Transverse colon (tissue), 4 donors: ENCODE results near the gene SRPK2. TPM values are rescaled to one million over a fixed set of nuclear protein-coding genes. Genes with fewer than 3 reads are reported as not detected.

Experiments
- DNase-seq: peaks from one replicate; pipeline ENCODE4 v3.0.0-alpha.2; 2019
- H3K27ac ChIP-seq, 4 donors: fragments of 200-600 bp; sonication (generic); 2 replicates each; pipeline ENCODE4 v1.5.1; 2016 to 2018; ENCODE audit warnings: inconsistent platforms in 4 of 4
- H3K27me3 ChIP-seq: fragments of 200-600 bp; sonication (generic); 2 replicates; pipeline ENCODE4 v1.5.1; 2017; ENCODE audit warnings: inconsistent platforms
- H3K36me3 ChIP-seq, 4 donors: fragments of 200-600 bp; sonication (generic); 2 replicates each; pipeline ENCODE4 v1.5.1; 2017 to 2019; ENCODE audit warnings: inconsistent platforms in 4 of 4
- H3K4me1 ChIP-seq, 4 donors: fragments of 200-600 bp; sonication (generic); 2 replicates each; pipeline ENCODE4 v1.5.1; 2017 to 2020; ENCODE audit warnings: inconsistent platforms in 4 of 4
- H3K4me3 ChIP-seq, 4 donors: fragments of 200-600 bp; sonication (generic); 1 replicate in 1 of 4; 2 replicates in 3 of 4; pipeline versions ENCODE4 v1.5.1 to v1.6.1; 2017 to 2019; ENCODE audit warnings: inconsistent platforms in 4 of 4
- H3K9me3 ChIP-seq, 2 donors: fragments of 200-600 bp; sonication (generic); 2 replicates each; pipeline ENCODE4 v1.5.1; 2017 to 2019; ENCODE audit warnings: inconsistent platforms in 2 of 2
- EP300 ChIP-seq: sonication (generic); formaldehyde crosslinking; IDR thresholded peaks from one replicate; pipeline ENCODE4 v1.6.1; 2017; ENCODE audit warnings: antibody characterized with exemption, low read depth
- POLR2A ChIP-seq: fragments of 450-650 bp; IDR thresholded peaks from one replicate; pipeline ENCODE4 v1.6.1; 2016; ENCODE audit warnings: antibody characterized with exemption, mild to moderate bottlenecking, moderate library complexity
- POLR2AphosphoS5 ChIP-seq, 3 donors: sonication (generic); formaldehyde crosslinking; IDR thresholded peaks; one replicate each; pipeline ENCODE4 v1.6.1; 2016; ENCODE audit warnings: antibody characterized with exemption in 3 of 3
- WGBS, 2 donors: methylation state at CpG; one replicate each; pipeline ENCODE4 v1.1.5; 2018; ENCODE audit warnings: low coverage in 1 of 2; 5-methylcytosine and 5-hydroxymethylcytosine counted together
- in situ Hi-C, 4 donors: fragments of 200-750 bp; cut with MboI; loops; one replicate each; pipeline versions ENCODE4 v1.15.0 to v1.15.1; 2017; ENCODE audit warnings: low sequenced_read_pairs in 3 of 4, low pct_ligation_motif_present in 1 of 4, low pct_unique_long_range_greater_than_20kb in 1 of 4
- intact Hi-C: fragments of 100-400 bp; cut with DNase I; formaldehyde crosslinking; loops from one replicate; pipeline ENCODE4 v1.15.1; 2023; ENCODE audit warnings: low total_unique reads
- total RNA-seq, 4 donors: library from RNA; depleted of rRNA; stranded (reverse); fragments of >200 nt; gene quantifications; one replicate each; pipeline ENCODE4 v1.1.0, GENCODE V29; 2016
- TF ChIP-seq, protein P1 (sequence below), 5 experiments: fragments of 200-600 bp in 3 of 5; fragments of 450-650 bp in 2 of 5; sonication (generic) in 3 of 5; IDR thresholded peaks; 1 replicate in 2 of 5; 2 replicates in 3 of 5; pipeline ENCODE4 v1.5.1; 2016 to 2017; ENCODE audit warnings: antibody characterized with exemption in 5 of 5, inconsistent platforms in 3 of 5, mild to moderate bottlenecking in 2 of 5, moderate library complexity in 1 of 5

SRPK2 gene
- total RNA-seq, 4 donors from 2014 or later = 18.3 to 93.1 (median 43.8) TPM

DNA sequence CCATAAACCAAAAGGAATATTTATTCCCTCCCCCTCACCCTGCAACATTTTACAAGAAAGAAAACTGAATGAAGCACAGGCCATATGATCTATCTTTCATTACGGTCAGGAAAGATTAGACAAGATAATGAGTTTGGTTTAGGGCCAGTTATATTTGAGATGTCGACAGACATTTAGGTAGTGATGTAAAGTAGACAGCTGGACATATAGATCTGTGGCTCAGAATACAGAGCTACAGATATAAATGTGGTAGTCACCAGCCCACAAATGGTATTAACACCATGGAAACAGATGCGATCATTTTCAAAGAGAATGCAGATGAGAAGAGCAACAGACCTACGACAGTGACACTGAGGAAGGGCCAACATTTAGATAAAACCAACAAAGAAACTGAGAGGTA lies 142.5 kb downstream of the SRPK2 start:
- no peak for DNase-seq
- no peaks in the 10 kb centered on the region for H3K27me3 ChIP-seq
- no peaks in the 10 kb centered on the region for H3K9me3 ChIP-seq
- in situ Hi-C loops (no loop called here), intact Hi-C loops (no loop called here)
- H3K4me1 ChIP-seq = peaks cover 0 to 11% (median 4%) of the 10 kb centered on the region in 4 donors
- no peak overlapping the region for H3K27ac ChIP-seq
- H3K36me3 ChIP-seq = no peaks in the 10 kb centered on the region
- TF ChIP-seq, protein P1, sequence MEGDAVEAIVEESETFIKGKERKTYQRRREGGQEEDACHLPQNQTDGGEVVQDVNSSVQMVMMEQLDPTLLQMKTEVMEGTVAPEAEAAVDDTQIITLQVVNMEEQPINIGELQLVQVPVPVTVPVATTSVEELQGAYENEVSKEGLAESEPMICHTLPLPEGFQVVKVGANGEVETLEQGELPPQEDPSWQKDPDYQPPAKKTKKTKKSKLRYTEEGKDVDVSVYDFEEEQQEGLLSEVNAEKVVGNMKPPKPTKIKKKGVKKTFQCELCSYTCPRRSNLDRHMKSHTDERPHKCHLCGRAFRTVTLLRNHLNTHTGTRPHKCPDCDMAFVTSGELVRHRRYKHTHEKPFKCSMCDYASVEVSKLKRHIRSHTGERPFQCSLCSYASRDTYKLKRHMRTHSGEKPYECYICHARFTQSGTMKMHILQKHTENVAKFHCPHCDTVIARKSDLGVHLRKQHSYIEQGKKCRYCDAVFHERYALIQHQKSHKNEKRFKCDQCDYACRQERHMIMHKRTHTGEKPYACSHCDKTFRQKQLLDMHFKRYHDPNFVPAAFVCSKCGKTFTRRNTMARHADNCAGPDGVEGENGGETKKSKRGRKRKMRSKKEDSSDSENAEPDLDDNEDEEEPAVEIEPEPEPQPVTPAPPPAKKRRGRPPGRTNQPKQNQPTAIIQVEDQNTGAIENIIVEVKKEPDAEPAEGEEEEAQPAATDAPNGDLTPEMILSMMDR (IDR thresholded peaks at IDR 0.05) = no peak
- TF ChIP-seq EP300 (no peak), POLR2AphosphoS5 (IDR thresholded peaks at IDR 0.05) (no peak), POLR2A (no peak)
- 72 to 82% methylated on average over 4 of the region's 4 CpGs for WGBS, 2 donors
- no peak overlapping the region for H3K4me3 ChIP-seq

DNA sequence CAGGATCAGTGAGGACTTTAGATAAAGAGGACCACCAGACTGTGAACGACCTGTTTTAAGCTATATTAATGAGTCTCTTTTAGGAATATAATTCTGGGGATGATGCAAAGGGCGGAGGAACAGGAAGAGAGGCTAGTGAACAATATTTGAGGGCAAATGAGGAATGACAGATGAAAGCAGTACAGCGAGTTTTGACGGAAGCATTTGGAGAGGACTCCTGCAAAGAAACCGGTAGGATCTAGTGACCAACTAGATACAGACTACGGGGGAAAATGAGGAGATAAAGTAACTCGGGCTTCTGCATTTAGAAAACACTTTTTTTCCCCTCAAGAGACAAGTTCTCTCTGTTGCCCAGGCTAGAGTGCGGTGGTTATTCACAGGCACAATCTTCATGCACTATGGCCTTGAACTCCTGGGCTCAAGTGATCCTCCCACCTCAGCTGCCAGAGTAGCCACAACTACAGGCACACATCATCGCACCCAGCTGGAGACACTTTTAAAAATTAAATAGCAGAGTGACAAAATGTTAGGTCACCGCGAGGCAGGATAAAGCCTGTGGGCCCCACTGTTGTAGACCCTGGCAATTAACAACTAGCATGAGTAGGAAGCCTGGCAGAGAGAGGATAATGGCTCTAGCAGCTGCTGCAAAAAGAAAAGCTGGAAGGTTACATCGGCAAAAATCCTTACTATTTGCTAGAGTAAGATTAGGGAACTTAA lies 143.2 kb downstream of the SRPK2 start:
- in situ Hi-C loops = no loop called here
- intact Hi-C loops = no loop called here
- Histone ChIP-seq H3K9me3 (no peaks in the 10 kb centered on the region), H3K4me3 (no peak overlapping the region), H3K27me3 (no peaks in the 10 kb centered on the region), H3K27ac (no peak overlapping the region), H3K4me1 (peaks cover 0 to 10% (median 4%) of the 10 kb centered on the region in 4 donors), H3K36me3 (no peaks in the 10 kb centered on the region)
- WGBS, 2 donors = 75 to 78% methylated on average over 10 to 12 of the region's 12 CpGs
- DNase-seq = no peak
- TF ChIP-seq, protein P1 (IDR thresholded peaks at IDR 0.05) = no peak
- no peak for TF ChIP-seq POLR2A
- no peak for TF ChIP-seq EP300
- TF ChIP-seq POLR2AphosphoS5 (IDR thresholded peaks at IDR 0.05) = no peak

DNA sequence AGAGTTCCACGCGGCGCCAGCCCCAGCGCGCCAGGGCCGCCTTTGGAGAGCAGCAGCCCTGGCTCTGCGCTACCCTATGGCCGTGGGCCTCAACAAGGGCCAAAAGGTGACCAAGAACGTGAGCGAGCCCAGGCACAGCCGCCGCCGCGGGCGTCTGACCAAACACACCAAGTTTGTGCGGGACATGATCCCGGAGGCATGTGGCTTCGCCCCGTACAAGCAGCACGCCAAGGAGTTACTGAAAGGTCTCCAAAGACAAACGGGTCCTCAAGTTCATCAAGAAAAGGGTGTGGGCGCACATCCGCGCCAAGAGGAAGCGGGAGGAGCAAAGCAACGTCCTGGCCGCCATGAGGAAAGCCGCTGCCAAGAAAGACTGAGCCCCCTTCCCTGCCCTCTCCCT lies 144.1 kb downstream of the SRPK2 start:
- Histone ChIP-seq H3K9me3 (no peaks in the 10 kb centered on the region), H3K4me1 (peaks cover 0 to 10% (median 4%) of the 10 kb centered on the region in 4 donors), H3K4me3 (no peak overlapping the region), H3K36me3 (no peaks in the 10 kb centered on the region), H3K27ac (no peak overlapping the region), H3K27me3 (no peaks in the 10 kb centered on the region)
- in situ Hi-C loops = no loop called here
- TF ChIP-seq, protein P1 (IDR thresholded peaks at IDR 0.05) = no peak
- TF ChIP-seq POLR2AphosphoS5 (IDR thresholded peaks at IDR 0.05) = no peak
- no peak for TF ChIP-seq EP300
- WGBS, 2 donors = 83 to 98% methylated on average over 9 to 28 of the region's 28 CpGs
- intact Hi-C loops = no loop called here
- DNase-seq = no peak

DNA sequence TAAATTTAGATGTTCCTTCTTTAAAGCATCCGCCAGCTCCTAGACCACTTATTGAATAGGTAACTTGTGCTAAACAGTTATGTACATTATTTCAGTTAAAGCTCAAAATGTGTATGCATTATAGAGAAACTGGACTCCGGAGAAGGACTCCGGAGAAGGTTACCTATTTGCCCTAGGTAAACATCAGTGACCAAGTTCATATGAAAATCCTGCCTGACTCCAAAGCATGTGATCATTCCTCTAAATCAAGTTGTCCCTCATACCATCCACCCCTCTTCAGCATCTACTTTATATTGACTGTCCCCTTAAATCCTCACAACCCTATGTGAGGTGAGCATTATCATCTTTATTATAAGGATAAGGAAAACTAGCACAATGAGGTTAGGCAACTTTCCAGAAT lies 147.5 kb downstream of the SRPK2 start:
- in situ Hi-C loops (no loop called here), intact Hi-C loops (no loop called here)
- WGBS, 2 donors = 83 to 94% methylated on average over 1 to 3 of the region's 3 CpGs

More for the DNA sequence above, 147.5 kb downstream of the SRPK2 start:
- peaks cover 0 to 11% (median 5%) of the 10 kb centered on the region in 4 donors for H3K4me1 ChIP-seq
- no peaks in the 10 kb centered on the region for H3K36me3 ChIP-seq
- H3K4me3 ChIP-seq = no peak overlapping the region
- TF ChIP-seq POLR2AphosphoS5 (IDR thresholded peaks at IDR 0.05) = no peak
- no peak for TF ChIP-seq POLR2A
- TF ChIP-seq, protein P1 (IDR thresholded peaks at IDR 0.05) = no peak
- no peak for TF ChIP-seq EP300
- DNase-seq = no peak
- no peaks in the 10 kb centered on the region for H3K9me3 ChIP-seq
- H3K27ac ChIP-seq = no peak overlapping the region
- no peaks in the 10 kb centered on the region for H3K27me3 ChIP-seq
